B cell (primary cell): ENCODE results near the gene KIF16B.

Experiments
- EZH2 ChIP-seq: IDR thresholded peaks from 2 replicates; pipeline ENCODE4 v1.6.1; 2012; ENCODE audit warnings: borderline replicate concordance, low read depth, mild to moderate bottlenecking, moderate library complexity, low read length; ENCODE audit not compliant: insufficient read depth, poor library complexity, severe bottlenecking
- TF ChIP-seq, protein P1 (sequence below): fragments of 200-600 bp; IDR thresholded peaks from one replicate; pipeline ENCODE4 v1.8.0; 2022; ENCODE audit warnings: antibody characterized with exemption, mild to moderate bottlenecking

DNA sequence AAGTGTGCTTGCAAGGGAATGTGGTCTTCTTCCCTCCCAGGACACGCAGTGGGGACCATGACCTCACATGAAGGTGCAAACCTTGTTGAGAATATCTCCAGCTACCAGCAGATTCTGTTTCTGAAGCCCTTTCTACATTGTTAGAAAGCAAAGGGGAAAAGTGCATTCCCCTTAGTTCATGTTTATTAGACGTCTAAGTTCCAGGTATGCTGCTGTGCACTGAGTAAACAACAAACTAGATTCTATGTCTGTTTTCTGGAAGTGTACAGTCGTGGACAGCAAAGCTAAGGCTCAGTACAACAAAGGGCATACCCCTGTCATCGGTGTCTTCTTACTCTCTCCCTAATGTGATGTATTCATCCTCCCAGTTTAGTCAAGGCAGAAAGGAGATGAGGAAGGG, 178.5 kb downstream of the KIF16B start:
- TF ChIP-seq, protein P1, sequence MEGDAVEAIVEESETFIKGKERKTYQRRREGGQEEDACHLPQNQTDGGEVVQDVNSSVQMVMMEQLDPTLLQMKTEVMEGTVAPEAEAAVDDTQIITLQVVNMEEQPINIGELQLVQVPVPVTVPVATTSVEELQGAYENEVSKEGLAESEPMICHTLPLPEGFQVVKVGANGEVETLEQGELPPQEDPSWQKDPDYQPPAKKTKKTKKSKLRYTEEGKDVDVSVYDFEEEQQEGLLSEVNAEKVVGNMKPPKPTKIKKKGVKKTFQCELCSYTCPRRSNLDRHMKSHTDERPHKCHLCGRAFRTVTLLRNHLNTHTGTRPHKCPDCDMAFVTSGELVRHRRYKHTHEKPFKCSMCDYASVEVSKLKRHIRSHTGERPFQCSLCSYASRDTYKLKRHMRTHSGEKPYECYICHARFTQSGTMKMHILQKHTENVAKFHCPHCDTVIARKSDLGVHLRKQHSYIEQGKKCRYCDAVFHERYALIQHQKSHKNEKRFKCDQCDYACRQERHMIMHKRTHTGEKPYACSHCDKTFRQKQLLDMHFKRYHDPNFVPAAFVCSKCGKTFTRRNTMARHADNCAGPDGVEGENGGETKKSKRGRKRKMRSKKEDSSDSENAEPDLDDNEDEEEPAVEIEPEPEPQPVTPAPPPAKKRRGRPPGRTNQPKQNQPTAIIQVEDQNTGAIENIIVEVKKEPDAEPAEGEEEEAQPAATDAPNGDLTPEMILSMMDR = no peak
- no peak for TF ChIP-seq EZH2
